HTR-8/SVneo (cell line): ENCODE measurements around the gene BOC.
A peak's percentile ranks its signal among the peaks of the same experiment; 100 is the strongest.

ENCODE experiments used
- DNase-seq: peaks from one replicate; pipeline ENCODE4 v3.0.0; 2011; ENCODE audit warnings: low spot score, mixed read lengths; ENCODE audit not compliant: insufficient read length
- FAIRE-seq: peaks from 2 replicates; lab custom pipeline; 2011; peaks lifted over from hg19 to GRCh38; lab: Jason Lieb, UNC

The BOC gene

GRCh38 chr3:113183748-113184661, 27.4 kb upstream of the BOC start:
- FAIRE-seq, result no peak
- no peak for DNase-seq

GRCh38 chr3:113185194-113185835, 26.0 kb upstream of the BOC start:
- FAIRE-seq (no peak), DNase-seq (no peak)

- FAIRE-seq (no peak), DNase-seq (no peak)
Observed at GRCh38 chr3:113186566-113186965, 24.8 kb upstream of the BOC start.

DNA sequence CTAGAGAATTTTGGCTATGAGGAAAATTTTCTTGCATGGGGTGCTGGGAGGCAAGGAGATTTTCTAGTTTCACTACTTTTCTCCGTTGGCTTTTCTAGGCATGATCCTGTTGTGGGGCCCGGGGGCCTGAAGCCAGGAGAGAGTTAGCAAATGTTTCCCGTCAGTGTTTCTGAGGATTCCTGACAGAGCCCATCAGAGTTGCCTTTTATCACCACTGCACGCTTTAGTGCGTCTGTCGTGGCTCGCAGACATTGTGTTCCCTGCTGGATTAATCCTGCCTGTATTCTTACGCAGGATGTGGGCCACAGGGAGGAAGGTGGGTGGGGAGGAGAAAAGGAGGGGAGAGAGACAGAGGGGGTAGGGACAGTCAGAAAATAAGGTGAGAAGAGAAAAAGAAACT, 18.1 kb upstream of the BOC start:
- no peak for FAIRE-seq
- no peak for DNase-seq

DNA sequence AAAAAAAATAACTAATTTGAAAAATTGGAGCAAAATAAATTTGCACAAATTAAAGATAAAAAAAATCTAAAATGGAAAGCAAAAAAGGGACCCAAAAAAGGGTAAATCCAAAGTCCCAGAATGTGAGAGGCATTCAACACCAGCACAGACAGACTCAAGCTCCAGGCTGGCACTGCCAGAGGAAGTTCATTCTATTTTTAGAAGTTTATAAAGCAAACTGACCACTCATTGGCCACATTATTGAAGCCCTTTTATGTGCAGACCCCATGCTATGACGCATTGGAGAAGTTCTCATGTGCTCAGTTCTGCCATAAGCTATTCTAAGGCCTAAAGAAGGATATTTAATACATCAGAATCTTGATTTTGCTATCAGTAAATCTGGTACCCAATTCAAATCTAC, 17.6 kb upstream of the BOC start:
- DNase-seq, result no peak
- no peak for FAIRE-seq

- DNase-seq (no peak), FAIRE-seq (no peak)
Observed at GRCh38 chr3:113194823-113195401, 16.4 kb upstream of the BOC start.

DNA sequence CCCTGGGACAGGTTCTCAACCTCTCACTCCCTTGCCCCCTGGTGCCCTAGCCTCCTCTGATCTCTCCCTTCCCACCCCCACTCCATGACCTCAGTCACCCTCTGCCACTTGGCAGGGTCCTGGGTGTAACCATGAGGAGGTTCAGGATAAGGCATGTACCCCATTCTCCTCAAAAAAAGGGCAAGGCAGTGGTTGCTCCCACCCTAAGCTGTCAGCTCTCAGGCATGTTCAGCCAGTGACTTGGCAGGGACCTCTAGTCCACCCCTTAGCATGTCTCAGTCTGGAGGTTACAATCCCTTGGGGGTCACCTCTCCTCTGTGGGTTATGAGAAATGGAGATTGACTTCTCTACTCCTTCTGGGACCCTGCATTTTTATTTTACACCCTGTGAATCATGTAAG, 11.0 kb upstream of the BOC start:
- FAIRE-seq (no peak), DNase-seq (no peak)

- DNase-seq (no peak), FAIRE-seq (no peak)
Observed at GRCh38 chr3:113200946-113201345, 10.4 kb upstream of the BOC start.

- FAIRE-seq (no peak), DNase-seq (no peak)
Observed at GRCh38 chr3:113204371-113204770, 7.0 kb upstream of the BOC start.

DNA sequence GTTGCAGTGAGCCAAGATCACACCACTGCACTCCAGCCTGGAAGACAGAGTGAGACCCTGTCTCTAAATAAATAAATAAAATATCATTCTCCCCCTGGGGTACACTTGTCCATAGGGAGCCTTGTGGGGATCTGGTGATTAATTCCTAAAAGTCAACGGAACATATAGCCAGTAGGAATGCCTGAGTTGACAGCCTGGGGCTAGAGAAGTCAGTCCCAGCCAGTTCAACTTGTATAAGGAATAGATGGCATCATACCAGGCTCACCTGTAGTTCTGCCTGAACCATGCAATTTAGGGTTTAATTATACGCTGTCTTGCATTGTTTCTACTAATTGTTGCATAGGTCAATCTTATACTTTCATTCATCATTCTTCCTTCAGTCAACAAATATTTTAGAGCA, 5.9 kb upstream of the BOC start:
- no peak for FAIRE-seq
- no peak for DNase-seq

- no peak for DNase-seq
- no peak for FAIRE-seq
Observed at GRCh38 chr3:113210604-113211329, 590 bp upstream of the BOC start.

DNA sequence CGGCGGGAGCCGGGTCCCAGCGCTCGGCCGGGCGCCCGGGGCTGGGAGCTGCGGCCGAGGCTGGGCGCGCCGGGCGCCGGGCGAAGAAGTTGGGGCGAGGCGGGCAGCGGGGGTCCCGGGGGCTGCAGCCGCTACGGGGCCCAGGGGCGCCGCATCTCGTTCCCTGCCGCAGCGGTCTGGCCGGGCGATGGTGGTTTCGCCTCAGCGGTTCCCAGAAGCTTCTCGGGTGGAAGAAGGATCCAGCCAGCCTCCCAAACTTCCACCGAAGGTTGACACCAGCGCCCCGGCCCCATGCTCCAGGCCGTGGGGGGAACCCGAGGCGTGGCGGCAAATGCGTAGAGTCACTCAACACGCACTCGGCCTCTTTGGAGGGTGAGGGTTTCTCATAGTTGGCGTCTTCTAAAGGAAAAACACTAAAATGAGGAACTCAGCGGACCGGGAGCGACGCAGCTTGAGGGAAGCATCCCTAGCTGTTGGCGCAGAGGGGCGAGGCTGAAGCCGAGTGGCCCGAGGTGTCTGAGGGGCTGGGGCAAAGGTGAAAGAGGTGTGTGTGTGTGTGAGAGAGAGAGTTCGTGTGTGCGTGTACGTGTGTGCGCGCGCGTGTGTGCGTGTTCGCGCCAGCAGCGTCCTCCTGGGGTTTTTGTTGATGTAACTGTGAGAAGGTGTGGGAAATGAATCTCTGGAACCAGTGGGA, 940 bp downstream of the BOC start:
- FAIRE-seq (peak; percentile 40), DNase-seq (peak; percentile 42)

DNA sequence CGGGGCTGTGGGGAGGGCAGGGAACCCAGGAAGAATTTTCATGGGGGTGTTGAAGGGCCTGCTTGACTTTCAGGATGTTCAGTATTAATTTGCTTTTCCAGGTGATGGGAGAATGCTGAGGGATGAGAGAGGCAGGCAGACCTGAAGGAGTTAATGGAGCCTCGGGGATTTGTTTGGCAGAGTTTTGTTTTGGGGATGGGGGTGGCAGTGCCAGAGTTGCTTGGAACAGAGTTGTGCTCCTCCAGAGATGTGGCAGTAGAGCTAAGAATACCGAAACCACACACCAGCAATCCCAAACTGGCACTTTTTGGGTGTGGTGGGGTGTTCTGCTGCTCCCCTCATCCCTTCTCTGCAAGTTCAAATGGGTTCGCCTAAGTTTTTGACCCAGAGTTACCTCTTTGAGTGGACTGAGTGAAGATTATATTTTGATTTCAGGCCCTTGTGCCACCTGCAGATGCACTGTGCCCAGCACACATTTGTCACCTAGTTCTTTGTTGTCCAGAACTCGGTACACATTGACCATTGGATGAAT, 1.6 kb downstream of the BOC start:
- FAIRE-seq (no peak), DNase-seq (no peak)

DNA sequence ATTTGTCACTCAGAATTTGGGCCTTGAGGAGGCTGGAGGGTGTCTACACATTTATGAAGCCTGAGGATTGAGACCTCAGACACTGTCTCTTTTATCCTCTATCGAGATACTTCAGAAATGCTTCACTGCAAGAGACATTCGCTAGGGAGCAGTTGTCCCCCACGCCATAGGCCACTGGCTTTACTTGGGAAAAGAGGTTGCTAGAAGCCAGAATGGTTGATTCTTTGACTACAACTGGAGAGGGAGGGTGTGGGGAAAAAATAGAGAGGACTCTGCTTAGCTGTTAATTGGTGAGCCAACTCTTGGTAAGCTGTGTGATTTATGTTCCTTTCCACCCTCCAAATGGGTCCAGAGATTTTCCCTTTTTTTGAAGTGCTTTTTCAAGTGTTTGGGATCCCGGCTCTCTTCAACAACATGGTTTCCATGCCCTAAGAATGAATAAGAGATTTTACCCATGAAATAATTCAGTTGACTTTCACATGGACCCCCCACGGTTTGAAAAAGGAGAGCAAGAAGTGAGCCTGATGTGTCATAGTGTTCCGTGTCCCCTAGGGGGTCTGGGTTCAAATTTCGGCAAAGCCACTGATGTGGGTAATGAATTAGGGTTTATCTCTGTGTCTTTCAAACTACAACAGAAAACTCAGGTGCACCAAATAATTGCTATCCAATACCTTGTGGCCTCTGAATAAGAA, 2.7 kb downstream of the BOC start:
- FAIRE-seq (no peak), DNase-seq (no peak)

DNA sequence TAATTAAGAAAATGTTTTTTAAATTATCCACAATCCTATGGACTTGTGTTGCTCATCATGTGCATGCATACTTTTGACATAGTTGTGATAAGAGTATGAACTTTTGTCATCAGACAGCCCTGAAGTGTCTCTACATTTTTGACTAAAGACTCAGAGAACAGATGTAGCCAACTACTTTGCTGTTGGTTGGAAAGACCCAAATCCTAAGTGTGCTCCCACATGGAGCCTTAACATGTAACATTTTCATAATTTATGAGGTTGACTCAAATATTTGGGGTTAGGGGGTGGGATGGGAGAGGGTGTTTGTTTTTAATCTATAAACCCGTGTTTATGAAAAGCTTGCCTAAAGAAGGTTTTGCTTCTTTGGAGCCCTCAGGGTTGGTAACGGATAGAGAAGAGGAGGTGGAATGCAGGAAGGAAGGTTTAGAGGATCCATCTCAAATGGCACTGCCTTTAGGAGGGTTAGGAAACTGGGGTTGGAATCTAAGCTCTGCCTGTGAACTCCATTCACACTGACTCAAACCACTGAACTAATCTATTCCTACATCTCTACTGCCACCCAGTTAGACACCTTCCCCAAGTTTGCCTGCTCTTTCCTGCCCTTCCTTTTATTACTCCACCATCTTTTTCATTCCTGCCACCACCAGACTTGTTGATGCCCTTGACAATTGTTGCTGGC, 3.7 kb downstream of the BOC start:
- FAIRE-seq (no peak), DNase-seq (no peak)

GRCh38 chr3:113216393-113216792, 5.0 kb downstream of the BOC start:
- no peak for FAIRE-seq
- no peak for DNase-seq

DNA sequence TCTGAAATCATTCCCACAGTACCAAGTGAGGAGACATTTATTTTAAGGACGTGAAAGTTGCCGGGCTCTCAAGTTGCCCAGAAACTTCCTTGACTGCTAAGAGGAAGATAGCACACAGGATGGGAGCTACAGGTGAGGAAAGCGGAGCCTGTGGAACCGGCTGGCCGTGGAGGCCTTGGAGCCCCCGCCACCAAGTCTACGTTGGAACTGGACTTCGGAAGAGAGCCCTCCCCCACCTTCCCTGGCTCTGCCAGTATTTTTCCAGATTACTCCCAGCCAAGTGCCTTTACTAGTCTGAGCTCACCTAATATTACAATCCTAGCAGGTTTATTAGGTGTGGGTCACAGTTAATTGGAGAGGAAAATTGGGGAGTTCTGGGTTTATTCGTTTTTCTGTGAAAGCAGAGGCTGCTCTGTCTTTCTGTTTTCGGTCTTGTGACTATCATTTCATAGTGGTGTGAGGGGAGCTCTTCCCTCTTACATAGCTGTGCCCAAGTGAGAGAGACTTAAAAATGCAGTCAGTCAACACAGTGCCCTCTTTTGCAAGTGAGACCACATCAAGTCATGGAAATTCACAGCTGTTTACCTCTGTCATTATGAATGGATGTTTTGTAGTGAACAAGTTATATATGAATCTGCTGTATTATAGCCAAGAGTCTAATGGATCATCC, 6.8 kb downstream of the BOC start:
- FAIRE-seq, result no peak

GRCh38 chr3:113218681-113219045, 7.3 kb downstream of the BOC start:
- FAIRE-seq, result no peak

More for the DNA sequence above, 6.8 kb downstream of the BOC start:
- DNase-seq, result no peak

More at GRCh38 chr3:113218681-113219045, 7.3 kb downstream of the BOC start:
- DNase-seq, result no peak
